ENCODE results near the gene PAIP1.

The PAIP1 gene

DNA sequence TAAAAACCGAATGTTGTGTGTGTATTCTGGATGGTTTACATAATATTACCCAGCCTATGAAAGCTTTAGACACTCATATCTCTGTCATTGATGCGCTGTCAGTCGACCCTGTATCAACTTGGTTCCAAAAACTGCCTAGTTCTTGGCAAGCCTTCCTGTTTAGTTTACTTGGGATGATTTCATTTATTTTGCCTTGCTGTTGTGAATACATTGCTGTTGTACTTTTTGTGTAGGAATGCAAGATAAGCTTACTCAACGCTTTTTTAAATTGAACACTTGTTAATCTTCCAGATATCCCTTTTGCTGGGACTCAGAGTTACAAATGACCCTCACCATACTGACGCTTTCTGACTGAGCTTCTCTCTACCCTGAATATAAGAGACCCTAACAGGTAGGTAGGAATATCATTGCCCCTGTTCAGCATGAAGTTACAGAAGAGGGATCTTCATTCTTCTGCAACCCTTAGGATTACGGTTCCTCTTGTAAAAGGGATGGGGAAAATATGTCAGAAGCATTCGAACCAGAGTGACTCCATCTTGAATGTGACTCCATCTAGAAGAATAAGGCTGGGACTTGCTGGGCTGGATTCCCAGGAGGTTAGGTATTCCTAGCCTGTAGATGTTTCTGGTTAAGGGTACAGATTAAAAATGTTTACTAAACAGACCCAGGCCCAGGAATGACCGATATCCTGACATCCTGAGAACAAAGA lies 13.7 kb upstream of the PAIP1 start:
- Histone ChIP-seq H3K9me3 (ENCODE audit: low read length) (no peaks in the 10 kb centered on the region), H3K36me3 (ENCODE audit: insufficient read depth, low read length) (peaks cover 7% of the 10 kb centered on the region; the same call in 1 of the 2 replicates), H3K9me2 (ENCODE audit: low read depth, low read length) (no peaks in the 10 kb centered on the region), H3K4me3 (ENCODE audit: low read depth, low read length, poor library complexity, severe bottlenecking) (no peak overlapping the region), H4K20me1 (ENCODE audit: insufficient read depth, low read length) (no peaks in the 10 kb centered on the region), H3K79me2 (ENCODE audit: insufficient read depth, low read length) (no peaks in the 10 kb centered on the region), H3K4me1 (ENCODE audit: insufficient read depth, low read length, severe bottlenecking) (no peaks in the 10 kb centered on the region), H3K27me3 (ENCODE audit: insufficient read depth, low read length) (no peaks in the 10 kb centered on the region), H3K4me2 (ENCODE audit: low read length) (no peak overlapping the region), H3F3A (ENCODE audit: insufficient read depth, low read length) (no peaks in the 10 kb centered on the region), H3K27ac (ENCODE audit: low read depth, low read length, poor library complexity, severe bottlenecking) (no peak overlapping the region), H2AFZ (ENCODE audit: low read length) (no peak overlapping the region), H3K9ac (ENCODE audit: low read length) (no peak overlapping the region)
- TF ChIP-seq, protein P1, sequence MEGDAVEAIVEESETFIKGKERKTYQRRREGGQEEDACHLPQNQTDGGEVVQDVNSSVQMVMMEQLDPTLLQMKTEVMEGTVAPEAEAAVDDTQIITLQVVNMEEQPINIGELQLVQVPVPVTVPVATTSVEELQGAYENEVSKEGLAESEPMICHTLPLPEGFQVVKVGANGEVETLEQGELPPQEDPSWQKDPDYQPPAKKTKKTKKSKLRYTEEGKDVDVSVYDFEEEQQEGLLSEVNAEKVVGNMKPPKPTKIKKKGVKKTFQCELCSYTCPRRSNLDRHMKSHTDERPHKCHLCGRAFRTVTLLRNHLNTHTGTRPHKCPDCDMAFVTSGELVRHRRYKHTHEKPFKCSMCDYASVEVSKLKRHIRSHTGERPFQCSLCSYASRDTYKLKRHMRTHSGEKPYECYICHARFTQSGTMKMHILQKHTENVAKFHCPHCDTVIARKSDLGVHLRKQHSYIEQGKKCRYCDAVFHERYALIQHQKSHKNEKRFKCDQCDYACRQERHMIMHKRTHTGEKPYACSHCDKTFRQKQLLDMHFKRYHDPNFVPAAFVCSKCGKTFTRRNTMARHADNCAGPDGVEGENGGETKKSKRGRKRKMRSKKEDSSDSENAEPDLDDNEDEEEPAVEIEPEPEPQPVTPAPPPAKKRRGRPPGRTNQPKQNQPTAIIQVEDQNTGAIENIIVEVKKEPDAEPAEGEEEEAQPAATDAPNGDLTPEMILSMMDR (IDR thresholded peaks at IDR 0.05; ENCODE audit: low read length): no peak
- TF ChIP-seq EZH2 (IDR thresholded peaks at IDR 0.05; ENCODE audit: borderline replicate concordance, low read length): no peak

DNA sequence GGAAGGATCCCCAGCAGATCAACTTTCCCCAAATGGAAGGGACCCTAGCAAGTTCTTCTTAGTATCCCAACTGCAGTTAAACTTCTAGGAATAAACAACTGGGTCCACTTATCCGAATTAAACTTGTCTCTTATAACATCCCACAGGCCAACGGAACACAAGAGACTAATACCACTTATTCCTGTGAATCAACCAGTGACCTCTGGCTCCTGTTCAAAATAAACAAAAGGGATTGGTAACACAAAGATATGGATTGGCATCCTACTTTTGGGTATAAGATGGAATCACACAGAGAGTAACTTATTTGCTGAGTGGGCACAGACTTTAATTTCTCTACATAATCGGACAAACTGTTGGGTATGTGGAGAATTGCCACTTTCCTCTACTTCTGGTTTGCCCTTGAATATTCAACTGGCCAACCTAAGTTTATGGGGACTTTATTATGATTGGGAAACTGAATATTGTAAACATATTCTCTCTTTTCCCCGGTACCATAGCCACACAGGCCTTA lies 12.4 kb upstream of the PAIP1 start:
- H4K20me1 ChIP-seq (ENCODE audit: insufficient read depth, low read length): no peaks in the 10 kb centered on the region
- H3K79me2 ChIP-seq (ENCODE audit: insufficient read depth, low read length): no peaks in the 10 kb centered on the region
- H3K9me2 ChIP-seq (ENCODE audit: low read depth, low read length): no peaks in the 10 kb centered on the region
- H3K9ac ChIP-seq (ENCODE audit: low read length): no peak overlapping the region
- H3K4me2 ChIP-seq (ENCODE audit: low read length): no peak overlapping the region
- H3K36me3 ChIP-seq (ENCODE audit: insufficient read depth, low read length): no peaks in the 10 kb centered on the region
- H3K27ac ChIP-seq (ENCODE audit: low read depth, low read length, poor library complexity, severe bottlenecking): no peak overlapping the region
- H2AFZ ChIP-seq (ENCODE audit: low read length): no peak overlapping the region
- H3K4me1 ChIP-seq (ENCODE audit: insufficient read depth, low read length, severe bottlenecking): no peaks in the 10 kb centered on the region
- TF ChIP-seq EZH2 (IDR thresholded peaks at IDR 0.05; ENCODE audit: borderline replicate concordance, low read length): no peak
- TF ChIP-seq, protein P1 (IDR thresholded peaks at IDR 0.05; ENCODE audit: low read length): no peak
- H3K27me3 ChIP-seq (ENCODE audit: insufficient read depth, low read length): no peaks in the 10 kb centered on the region
- no peaks in the 10 kb centered on the region for H3F3A ChIP-seq (ENCODE audit: insufficient read depth, low read length)
- H3K9me3 ChIP-seq (ENCODE audit: low read length): no peaks in the 10 kb centered on the region
- no peak overlapping the region for H3K4me3 ChIP-seq (ENCODE audit: low read depth, low read length, poor library complexity, severe bottlenecking)

DNA sequence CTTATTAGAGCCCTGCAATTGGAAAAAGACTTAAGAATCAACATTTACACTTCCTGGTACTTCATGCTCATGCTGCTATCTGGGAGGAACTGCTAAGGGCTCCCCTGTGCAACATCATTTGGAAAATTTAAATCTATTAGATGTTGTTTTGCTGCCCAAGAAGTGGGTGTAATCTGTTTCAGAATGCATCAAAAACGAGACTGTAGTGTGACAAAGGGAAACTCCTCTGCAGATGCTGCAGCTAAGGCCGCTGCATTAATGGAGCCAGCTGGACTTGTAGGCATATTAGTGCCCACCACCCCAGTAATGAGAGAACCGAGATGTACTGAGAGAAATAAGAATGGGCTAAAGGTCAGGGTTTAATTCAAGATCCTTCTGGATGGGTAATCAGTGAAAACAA lies 11.1 kb upstream of the PAIP1 start:
- H3K79me2 ChIP-seq (ENCODE audit: insufficient read depth, low read length): no peaks in the 10 kb centered on the region
- H3K27me3 ChIP-seq (ENCODE audit: insufficient read depth, low read length): no peaks in the 10 kb centered on the region
- no peak overlapping the region for H3K4me2 ChIP-seq (ENCODE audit: low read length)
- H3K27ac ChIP-seq (ENCODE audit: low read depth, low read length, poor library complexity, severe bottlenecking): no peak overlapping the region
- no peaks in the 10 kb centered on the region for H3K9me3 ChIP-seq (ENCODE audit: low read length)
- no peak overlapping the region for H2AFZ ChIP-seq (ENCODE audit: low read length)
- no peak overlapping the region for H3K9ac ChIP-seq (ENCODE audit: low read length)
- no peaks in the 10 kb centered on the region for H3K9me2 ChIP-seq (ENCODE audit: low read depth, low read length)
- TF ChIP-seq EZH2 (IDR thresholded peaks at IDR 0.05; ENCODE audit: borderline replicate concordance, low read length): no peak
- TF ChIP-seq, protein P1 (IDR thresholded peaks at IDR 0.05; ENCODE audit: low read length): no peak
- H3K36me3 ChIP-seq (ENCODE audit: insufficient read depth, low read length): no peaks in the 10 kb centered on the region
- no peak overlapping the region for H3K4me3 ChIP-seq (ENCODE audit: low read depth, low read length, poor library complexity, severe bottlenecking)
- no peaks in the 10 kb centered on the region for H3F3A ChIP-seq (ENCODE audit: insufficient read depth, low read length)
- no peaks in the 10 kb centered on the region for H3K4me1 ChIP-seq (ENCODE audit: insufficient read depth, low read length, severe bottlenecking)
- no peaks in the 10 kb centered on the region for H4K20me1 ChIP-seq (ENCODE audit: insufficient read depth, low read length)
